ENCODE results near the gene SMURF2. TPM values are rescaled to one million over a fixed set of nuclear protein-coding genes. Genes with fewer than 3 reads are reported as not detected.

Gene SMURF2
- total RNA-seq, 6 experiments from 2014 or later: 2.5 to 6.8 (median 4.0) TPM

DNA sequence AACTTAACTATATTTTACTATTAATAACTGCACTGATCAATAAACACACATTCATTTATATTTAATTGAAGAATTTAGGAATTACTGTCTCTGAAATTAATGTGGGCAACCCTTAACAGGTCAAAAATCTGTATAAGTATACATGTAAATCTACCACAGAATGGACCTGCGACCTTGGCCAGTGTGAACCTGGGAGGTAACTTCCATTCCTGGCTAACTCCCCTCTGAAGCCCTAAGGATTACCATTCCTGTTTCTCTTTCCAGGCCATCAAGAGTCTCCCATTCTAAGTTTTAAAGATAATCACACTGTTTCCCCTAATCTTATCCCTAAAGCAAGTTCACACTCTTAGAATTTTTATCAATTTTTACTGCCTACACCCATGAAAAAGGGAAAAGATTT lies 58.1 kb downstream of the SMURF2 start:
- Histone ChIP-seq H3K4me3 (no peak overlapping the region), H3K4me1 (no peaks in the 10 kb centered on the region), H3K36me3 (no peaks in the 10 kb centered on the region), H3K27me3 (no peaks in the 10 kb centered on the region), H3K27ac (no peak overlapping the region), H3K9me3 (no peaks in the 10 kb centered on the region)
- intact Hi-C loops (cut with DNase I): no loop called here
- WGBS (ENCODE audit: insufficient coverage, low coverage, low lambda C conversion rate, missing lambda C conversion rate): 77% methylated on average over 1 of the region's 1 CpG
- ATAC-seq (no peak), DNase-seq (no peak)
- TF ChIP-seq, protein P1, sequence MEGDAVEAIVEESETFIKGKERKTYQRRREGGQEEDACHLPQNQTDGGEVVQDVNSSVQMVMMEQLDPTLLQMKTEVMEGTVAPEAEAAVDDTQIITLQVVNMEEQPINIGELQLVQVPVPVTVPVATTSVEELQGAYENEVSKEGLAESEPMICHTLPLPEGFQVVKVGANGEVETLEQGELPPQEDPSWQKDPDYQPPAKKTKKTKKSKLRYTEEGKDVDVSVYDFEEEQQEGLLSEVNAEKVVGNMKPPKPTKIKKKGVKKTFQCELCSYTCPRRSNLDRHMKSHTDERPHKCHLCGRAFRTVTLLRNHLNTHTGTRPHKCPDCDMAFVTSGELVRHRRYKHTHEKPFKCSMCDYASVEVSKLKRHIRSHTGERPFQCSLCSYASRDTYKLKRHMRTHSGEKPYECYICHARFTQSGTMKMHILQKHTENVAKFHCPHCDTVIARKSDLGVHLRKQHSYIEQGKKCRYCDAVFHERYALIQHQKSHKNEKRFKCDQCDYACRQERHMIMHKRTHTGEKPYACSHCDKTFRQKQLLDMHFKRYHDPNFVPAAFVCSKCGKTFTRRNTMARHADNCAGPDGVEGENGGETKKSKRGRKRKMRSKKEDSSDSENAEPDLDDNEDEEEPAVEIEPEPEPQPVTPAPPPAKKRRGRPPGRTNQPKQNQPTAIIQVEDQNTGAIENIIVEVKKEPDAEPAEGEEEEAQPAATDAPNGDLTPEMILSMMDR (IDR thresholded peaks at IDR 0.05): no peak
- no peak for TF ChIP-seq POLR2A (IDR thresholded peaks at IDR 0.05)

DNA sequence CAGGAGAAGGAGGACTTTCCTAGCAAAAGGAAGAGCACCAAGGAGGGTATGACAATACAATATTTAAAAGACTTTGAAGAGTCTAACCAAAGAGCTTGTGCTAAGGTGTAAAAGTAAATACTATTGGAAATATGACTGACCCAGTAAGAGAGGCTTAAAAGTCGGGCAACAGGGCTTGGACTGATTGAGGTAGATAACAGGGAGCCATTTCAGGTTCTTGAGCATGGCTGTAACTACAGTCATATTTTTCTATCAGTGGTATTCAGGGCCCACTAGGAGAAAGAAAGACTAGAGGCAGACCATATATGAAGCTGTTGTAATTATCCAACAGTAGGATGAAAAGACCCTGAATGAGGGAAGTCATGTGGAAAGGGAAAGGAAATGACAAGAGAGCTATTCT lies 62.3 kb downstream of the SMURF2 start:
- no peak overlapping the region for H3K27ac ChIP-seq
- ATAC-seq (no peak), DNase-seq (no peak)
- TF ChIP-seq, protein P1 (IDR thresholded peaks at IDR 0.05): no peak
- TF ChIP-seq POLR2A (IDR thresholded peaks at IDR 0.05): no peak
- no peak overlapping the region for H3K4me3 ChIP-seq
- H3K36me3 ChIP-seq: no peaks in the 10 kb centered on the region
- intact Hi-C loops (cut with DNase I): no loop called here
- 78% methylated on average over 1 of the region's 1 CpG for WGBS (ENCODE audit: insufficient coverage, low coverage, low lambda C conversion rate, missing lambda C conversion rate)
- no peaks in the 10 kb centered on the region for H3K9me3 ChIP-seq
- H3K4me1 ChIP-seq: no peaks in the 10 kb centered on the region
- H3K27me3 ChIP-seq: no peaks in the 10 kb centered on the region

DNA sequence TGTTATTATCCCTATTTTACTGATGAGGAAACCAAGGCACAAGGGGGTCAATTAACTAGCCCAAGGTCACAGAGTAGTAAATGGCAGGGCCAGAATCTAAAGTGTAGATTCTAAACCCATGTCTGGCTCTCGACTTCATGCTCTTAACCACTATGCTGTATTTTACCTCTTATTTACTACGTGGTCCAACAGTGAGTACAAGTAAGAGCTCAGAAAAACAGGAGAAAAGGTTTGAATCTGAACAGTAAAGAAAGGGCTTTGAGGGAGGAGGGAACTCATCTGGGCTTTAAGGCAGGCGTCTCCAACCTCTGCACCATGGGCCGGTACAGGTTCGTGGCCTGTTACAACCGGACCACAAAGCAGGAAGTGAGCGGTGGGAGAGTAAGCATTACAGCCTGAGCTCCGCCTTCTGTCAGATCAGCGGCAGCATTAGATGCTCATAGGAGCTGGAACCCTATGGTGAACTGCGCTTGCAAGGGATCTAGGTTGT lies 62.9 kb downstream of the SMURF2 start:
- ATAC-seq (peak; percentile 43 to 64 (median 56)), DNase-seq (no peak)
- Histone ChIP-seq H3K4me1 (no peaks in the 10 kb centered on the region), H3K36me3 (no peaks in the 10 kb centered on the region), H3K9me3 (no peaks in the 10 kb centered on the region), H3K27me3 (no peaks in the 10 kb centered on the region), H3K27ac (no peak overlapping the region), H3K4me3 (no peak overlapping the region)
- TF ChIP-seq POLR2A (IDR thresholded peaks at IDR 0.05): no peak
- TF ChIP-seq, protein P1 (IDR thresholded peaks at IDR 0.05): no peak
- intact Hi-C loops (cut with DNase I): no loop called here
- WGBS (ENCODE audit: insufficient coverage, low coverage, low lambda C conversion rate, missing lambda C conversion rate): 64% methylated on average over 8 of the region's 10 CpGs

DNA sequence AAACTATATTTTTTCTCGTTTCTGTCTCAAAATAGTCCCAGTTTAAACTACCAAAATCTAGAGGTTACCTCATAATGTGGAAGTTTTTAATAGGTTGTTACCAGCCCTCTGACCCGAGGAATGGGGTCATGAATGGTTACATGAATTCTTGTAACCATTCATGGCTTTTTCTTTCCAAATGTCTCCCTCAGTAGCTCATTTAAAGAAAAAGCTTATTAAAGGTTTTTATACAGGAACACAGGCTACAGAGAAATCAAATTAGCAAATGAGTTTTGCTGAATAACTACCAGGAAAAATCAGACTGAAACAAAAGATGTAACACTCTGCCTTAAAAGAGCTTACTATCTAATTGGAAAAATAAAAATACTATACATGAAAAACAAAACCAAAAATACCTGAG lies 63.4 kb downstream of the SMURF2 start:
- H3K27ac ChIP-seq: no peak overlapping the region
- ATAC-seq: no peak
- no peak for DNase-seq
- no peak for TF ChIP-seq POLR2A (IDR thresholded peaks at IDR 0.05)
- TF ChIP-seq, protein P1 (IDR thresholded peaks at IDR 0.05): no peak
- no peaks in the 10 kb centered on the region for H3K4me1 ChIP-seq
- no peaks in the 10 kb centered on the region for H3K9me3 ChIP-seq
- 74% methylated on average over 2 of the region's 2 CpGs for WGBS (ENCODE audit: insufficient coverage, low coverage, low lambda C conversion rate, missing lambda C conversion rate)
- no peaks in the 10 kb centered on the region for H3K27me3 ChIP-seq
- H3K36me3 ChIP-seq: no peaks in the 10 kb centered on the region
- intact Hi-C loops (cut with DNase I): no loop called here
- H3K4me3 ChIP-seq: no peak overlapping the region

DNA sequence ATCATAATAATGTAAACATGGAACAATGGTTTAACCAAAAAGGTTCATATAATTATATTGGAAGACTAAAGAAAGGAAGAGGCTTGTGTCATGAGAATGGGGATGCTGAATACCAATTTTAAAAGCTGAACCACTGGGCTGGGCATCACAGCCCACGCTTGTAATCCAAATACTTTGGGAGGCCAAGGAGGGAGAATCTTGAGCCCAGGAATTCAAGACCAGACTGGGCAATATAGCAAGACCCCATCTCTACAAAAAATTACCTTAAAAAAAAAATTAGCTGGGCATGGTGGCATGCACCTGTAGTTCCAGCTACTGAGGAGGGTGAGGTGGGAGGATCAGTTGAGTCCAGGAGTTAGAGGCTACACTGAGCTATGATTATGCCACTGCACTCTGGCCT lies 65.1 kb downstream of the SMURF2 start:
- Histone ChIP-seq H3K36me3 (peaks cover 0 to 5% (median 0%) of the 10 kb centered on the region in 4 donors), H3K4me1 (no peaks in the 10 kb centered on the region), H3K9me3 (no peaks in the 10 kb centered on the region), H3K27ac (no peak overlapping the region), H3K27me3 (no peaks in the 10 kb centered on the region), H3K4me3 (no peak overlapping the region)
- TF ChIP-seq, protein P1 (IDR thresholded peaks at IDR 0.05): no peak
- TF ChIP-seq POLR2A (IDR thresholded peaks at IDR 0.05): no peak
- ATAC-seq (no peak), DNase-seq (no peak)
- intact Hi-C loops (cut with DNase I): no loop called here
- 80% methylated on average over 1 of the region's 1 CpG for WGBS (ENCODE audit: insufficient coverage, low coverage, low lambda C conversion rate, missing lambda C conversion rate)
